GM12865 (cell line): ENCODE data around the gene AP1S1.

Experiments
- DNase-seq: peaks from one replicate; pipeline ENCODE4 v3.0.0; 2010; ENCODE audit warnings: low read depth
- H3K4me3 ChIP-seq: 2 replicates; pipeline ENCODE4 v1.5.1; 2011; ENCODE audit warnings: mild to moderate bottlenecking, low read depth, low read length, control low read depth
- CTCF ChIP-seq: IDR thresholded peaks from 2 replicates; pipeline ENCODE4 v1.5.1; 2011; ENCODE audit warnings: low read length, control low read depth, low read depth, inconsistent platforms; ENCODE audit not compliant: insufficient read depth; ENCODE audit errors: missing control alignments

The AP1S1 gene

DNA sequence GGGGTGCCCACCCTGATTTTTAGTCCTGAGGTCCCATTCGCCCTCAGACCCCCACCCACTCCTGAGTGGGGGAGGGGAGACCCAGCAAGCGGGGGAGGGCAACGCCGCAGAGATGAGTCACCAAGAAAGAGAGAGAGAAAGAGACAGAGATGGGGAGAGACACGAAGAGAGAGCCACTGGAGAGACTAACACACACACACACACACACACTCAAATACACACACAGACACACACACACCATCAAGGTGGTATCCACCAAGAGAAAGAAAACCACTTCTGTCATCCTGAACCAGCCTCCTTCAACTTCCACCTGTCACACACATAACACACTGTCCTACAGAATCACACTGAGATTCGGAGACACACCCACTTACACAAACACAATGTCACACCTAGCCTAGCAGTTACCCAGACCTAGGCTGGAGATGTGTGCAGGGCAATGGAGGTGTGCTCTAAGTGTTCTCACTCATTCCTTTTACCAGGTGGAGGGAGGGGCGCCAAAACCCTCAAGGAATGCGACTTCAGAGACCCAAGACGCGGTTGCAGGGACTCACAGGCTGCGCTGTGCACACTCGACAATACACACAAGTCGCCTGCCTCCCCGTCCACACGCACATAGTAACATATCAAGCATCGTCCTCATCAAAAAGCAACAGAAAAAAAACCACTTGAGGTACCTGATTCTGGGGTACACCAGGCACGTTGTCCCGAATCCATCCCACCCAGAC lies 15.0 kb downstream of the AP1S1 start:
- no peak for DNase-seq
- no peak overlapping the region for H3K4me3 ChIP-seq
- TF ChIP-seq CTCF, result no peak

GRCh38 chr7:101169838-101170551 lies 15.7 kb downstream of the AP1S1 start:
- peak; percentile 95 for TF ChIP-seq CTCF
- H3K4me3 ChIP-seq, result no peak overlapping the region
- DNase-seq, result peak; percentile 70

- no peak overlapping the region for H3K4me3 ChIP-seq
- no peak for DNase-seq
- no peak for TF ChIP-seq CTCF
These were observed 16.6 kb downstream of the AP1S1 start for GRCh38 chr7:101170617-101171441.

GRCh38 chr7:101171442-101171837 lies 17.2 kb downstream of the AP1S1 start:
- no peak for DNase-seq
- peak; percentile 2 for TF ChIP-seq CTCF
- no peak overlapping the region for H3K4me3 ChIP-seq

DNA sequence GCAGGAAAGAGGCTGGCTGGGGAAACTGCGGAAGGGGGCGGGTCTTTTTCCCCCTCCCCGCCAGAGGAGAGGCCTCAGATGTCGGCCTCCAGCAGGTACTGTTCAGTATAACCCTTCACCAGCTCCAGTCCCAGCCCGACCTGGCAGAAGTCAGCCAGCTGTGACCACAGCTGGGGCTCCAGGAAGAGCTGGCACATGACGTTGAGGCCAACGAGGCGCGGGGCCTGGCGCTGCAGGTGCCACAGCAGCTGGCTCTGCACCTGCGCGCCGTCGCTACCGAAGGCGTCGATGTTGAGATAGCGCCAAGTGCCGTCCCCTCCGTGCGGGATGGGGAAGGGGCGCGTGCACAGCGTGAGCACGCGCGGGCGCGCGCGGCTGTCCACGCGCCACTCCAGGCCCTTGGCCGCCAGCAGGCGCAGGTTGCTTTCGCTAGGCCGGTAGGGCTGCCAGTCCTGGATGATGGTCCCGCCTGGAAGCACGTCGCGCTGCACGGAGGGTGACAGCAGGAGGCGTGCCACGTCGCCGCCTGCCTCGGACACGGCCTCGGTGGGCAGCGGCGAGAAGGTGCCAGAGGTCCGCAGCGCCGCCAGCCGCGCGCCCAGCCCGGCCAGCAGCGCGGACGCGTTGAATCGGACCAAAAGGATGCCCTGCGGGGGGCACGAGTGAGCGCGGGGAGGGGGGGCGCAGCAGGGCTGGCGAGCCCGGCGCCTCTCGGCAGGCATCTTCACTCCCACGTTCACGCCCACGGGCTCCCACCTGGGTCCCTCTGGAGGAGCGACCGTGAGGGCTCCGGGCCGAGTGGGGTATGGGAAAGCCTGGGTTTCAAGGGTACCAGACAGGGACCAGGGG lies 18.0 kb downstream of the AP1S1 start:
- no peak overlapping the region for H3K4me3 ChIP-seq
- DNase-seq, result no peak
- TF ChIP-seq CTCF, result no peak
